ENCODE results near the gene MYO18A. TPM values are rescaled to one million over a fixed set of nuclear protein-coding genes. Genes with fewer than 3 reads are reported as not detected.

The MYO18A gene
- total RNA-seq, 2 donors from 2014 or later, result 43.8 to 56.7 TPM

- H3K4me1 Mint-ChIP-seq, result peaks cover 29% of the 10 kb centered on the region
These were observed 4.8 kb downstream of the MYO18A start for GRCh38 chr17:29175349-29175748.

GRCh38 chr17:29172589-29172988 is 7.6 kb downstream of the MYO18A start:
- Mint-ChIP-seq H3K4me1 (peaks cover 12% of the 10 kb centered on the region), H3K27ac (no peak overlapping the region), H3K27me3 (ENCODE audit: insufficient read depth) (no peaks in the 10 kb centered on the region), H3K36me3 (ENCODE audit: low read depth) (peaks cover 5% of the 10 kb centered on the region), H3K4me3 (no peak overlapping the region), H3K9me3 (no peaks in the 10 kb centered on the region)
- 100% methylated on average over 1 of the region's 1 CpG for WGBS, 2 experiments (ENCODE audit: insufficient coverage in 1 of 2, insufficient read length in 1 of 2)
- TF ChIP-seq CTCF (conservative IDR thresholded peaks at IDR 0.05), result no peak
- no peak overlapping the region for H3K9ac ChIP-seq (ENCODE audit: extremely low read depth, low read length, poor library complexity, severe bottlenecking)
- H3K4me1 ChIP-seq (ENCODE audit: control insufficient read depth, insufficient read depth, low read length), result peaks cover 4% of the 10 kb centered on the region
- no peaks in the 10 kb centered on the region for H3K9me3 ChIP-seq (ENCODE audit: control insufficient read depth, low read length)
- DNase-seq, result no peak
- no peak overlapping the region for H3K4me3 ChIP-seq (ENCODE audit: low read length)
- H3K27me3 ChIP-seq (ENCODE audit: control insufficient read depth, insufficient read depth, low read length, poor library complexity, severe bottlenecking), result no peaks in the 10 kb centered on the region
- no peaks in the 10 kb centered on the region for H3K36me3 ChIP-seq (ENCODE audit: control insufficient read depth, insufficient read depth, low read length)
- H3K27ac ChIP-seq (ENCODE audit: low read depth, low read length), result no peak overlapping the region

More at GRCh38 chr17:29175349-29175748, 4.8 kb downstream of the MYO18A start:
- Histone ChIP-seq H3K9ac (ENCODE audit: extremely low read depth, low read length, poor library complexity, severe bottlenecking) (no peak overlapping the region), H3K4me3 (ENCODE audit: low read length) (no peak overlapping the region), H3K4me1 (ENCODE audit: control insufficient read depth, insufficient read depth, low read length) (peaks cover 9% of the 10 kb centered on the region), H3K36me3 (ENCODE audit: control insufficient read depth, insufficient read depth, low read length) (no peaks in the 10 kb centered on the region), H3K27ac (ENCODE audit: low read depth, low read length) (no peak overlapping the region), H3K9me3 (ENCODE audit: control insufficient read depth, low read length) (no peaks in the 10 kb centered on the region), H3K27me3 (ENCODE audit: control insufficient read depth, insufficient read depth, low read length, poor library complexity, severe bottlenecking) (no peaks in the 10 kb centered on the region)
- Mint-ChIP-seq H3K36me3 (ENCODE audit: low read depth) (no peaks in the 10 kb centered on the region), H3K27me3 (ENCODE audit: insufficient read depth) (no peaks in the 10 kb centered on the region), H3K9me3 (no peaks in the 10 kb centered on the region), H3K27ac (no peak overlapping the region), H3K4me3 (no peak overlapping the region)
- no peak for DNase-seq
- 91 to 93% methylated on average over 5 of the region's 6 CpGs for WGBS, 2 experiments (ENCODE audit: insufficient coverage in 1 of 2, insufficient read length in 1 of 2)
- TF ChIP-seq CTCF (conservative IDR thresholded peaks at IDR 0.05), result no peak

- Mint-ChIP-seq H3K36me3 (ENCODE audit: low read depth) (peaks cover 8% of the 10 kb centered on the region), H3K27me3 (ENCODE audit: insufficient read depth) (no peaks in the 10 kb centered on the region), H3K9me3 (no peaks in the 10 kb centered on the region), H3K27ac (no peak overlapping the region), H3K4me1 (no peaks in the 10 kb centered on the region), H3K4me3 (no peak overlapping the region)
- H3K36me3 ChIP-seq (ENCODE audit: control insufficient read depth, insufficient read depth, low read length), result peaks cover 4% of the 10 kb centered on the region
- no peak overlapping the region for H3K4me3 ChIP-seq (ENCODE audit: low read length)
- H3K4me1 ChIP-seq (ENCODE audit: control insufficient read depth, insufficient read depth, low read length), result no peaks in the 10 kb centered on the region
- H3K27ac ChIP-seq (ENCODE audit: low read depth, low read length), result no peak overlapping the region
- no peak overlapping the region for H3K9ac ChIP-seq (ENCODE audit: extremely low read depth, low read length, poor library complexity, severe bottlenecking)
- WGBS, 2 experiments (ENCODE audit: insufficient coverage in 1 of 2, insufficient read length in 1 of 2), result 83 to 94% methylated on average over 3 of the region's 3 CpGs
- no peaks in the 10 kb centered on the region for H3K27me3 ChIP-seq (ENCODE audit: control insufficient read depth, insufficient read depth, low read length, poor library complexity, severe bottlenecking)
- H3K9me3 ChIP-seq (ENCODE audit: control insufficient read depth, low read length), result no peaks in the 10 kb centered on the region
- no peak for DNase-seq
- TF ChIP-seq CTCF (conservative IDR thresholded peaks at IDR 0.05), result no peak
These were observed 9.5 kb downstream of the MYO18A start for GRCh38 chr17:29170682-29171081.

Data from endodermal cell (in vitro differentiated cells).